H9 (cell line): ENCODE measurements around the gene PON1. TPM values are rescaled to one million over a fixed set of nuclear protein-coding genes. Genes with fewer than 3 reads are reported as not detected.

ENCODE experiments used
- DNase-seq: peaks from one replicate; pipeline ENCODE4 v3.0.0-alpha.2; 2017
- H2AFZ ChIP-seq: one replicate; pipeline ENCODE4 v1.6.1; 2013; ENCODE audit warnings: mild to moderate bottlenecking, low read length, control low read depth, moderate library complexity
- H2AK5ac ChIP-seq: 2 replicates; pipeline ENCODE4 v1.6.1; 2013; ENCODE audit warnings: low read length, control low read depth, mixed read lengths; ENCODE audit not compliant: insufficient read length
- H2BK120ac ChIP-seq: one replicate; pipeline ENCODE4 v1.6.1; 2013; ENCODE audit warnings: low read depth, mild to moderate bottlenecking, low read length, control low read depth, inconsistent platforms; ENCODE audit not compliant: poor library complexity, severe bottlenecking
- H2BK12ac ChIP-seq: 2 replicates; pipeline ENCODE4 v1.6.1; 2013; ENCODE audit warnings: low read length, control low read depth, mixed read lengths, low read depth; ENCODE audit not compliant: insufficient read length
- H2BK15ac ChIP-seq: 2 replicates; pipeline ENCODE4 v1.6.1; 2013; ENCODE audit warnings: low read depth, low read length, control low read depth
- H2BK20ac ChIP-seq: one replicate; pipeline ENCODE4 v1.6.1; 2013; ENCODE audit warnings: low read depth, mild to moderate bottlenecking, low read length, control low read depth, inconsistent platforms; ENCODE audit not compliant: poor library complexity, severe bottlenecking
- H2BK5ac ChIP-seq: 2 replicates; pipeline ENCODE4 v1.6.1; 2013; ENCODE audit warnings: low read length, control low read depth, mixed read lengths; ENCODE audit not compliant: insufficient read length
- H3K14ac ChIP-seq: 2 replicates; pipeline ENCODE4 v1.6.1; 2013; ENCODE audit warnings: low read length, control low read depth; ENCODE audit not compliant: insufficient read depth
- H3K18ac ChIP-seq: 2 replicates; pipeline ENCODE4 v1.6.1; 2013; ENCODE audit warnings: low read depth, mild to moderate bottlenecking, mixed read lengths, low read length, control low read depth; ENCODE audit not compliant: insufficient read length
- H3K23ac ChIP-seq: 2 replicates; pipeline ENCODE4 v1.6.1; 2013; ENCODE audit warnings: low read length, control low read depth, mixed read lengths, low read depth; ENCODE audit not compliant: insufficient read length
- H3K23me2 ChIP-seq: 2 replicates; pipeline ENCODE4 v1.6.1; 2013; ENCODE audit warnings: low read depth, mild to moderate bottlenecking, mixed read lengths, low read length, control low read depth; ENCODE audit not compliant: insufficient read length, poor library complexity, severe bottlenecking
- H3K27ac ChIP-seq: 2 replicates; pipeline ENCODE4 v1.5.1; 2013; ENCODE audit warnings: low read length, control low read depth, mixed read lengths, low read depth; ENCODE audit not compliant: insufficient read length
- H3K27me3 ChIP-seq: 2 replicates; pipeline ENCODE4 v1.6.1; 2013; ENCODE audit warnings: low read length, control low read depth, inconsistent platforms; ENCODE audit not compliant: insufficient read depth
- H3K4ac ChIP-seq: 2 replicates; pipeline ENCODE4 v1.6.1; 2013; ENCODE audit warnings: low read depth, mild to moderate bottlenecking, control low read depth, inconsistent platforms, low read length, moderate library complexity
- H3K4me1 ChIP-seq: 2 replicates; pipeline ENCODE4 v1.6.1; 2013; ENCODE audit warnings: low read length, control low read depth, inconsistent platforms; ENCODE audit not compliant: insufficient read depth
- H3K4me2 ChIP-seq: 2 replicates; pipeline ENCODE4 v1.6.1; 2013; ENCODE audit warnings: low read length, control low read depth, mixed read lengths; ENCODE audit not compliant: insufficient read length, insufficient read depth
- H3K56ac ChIP-seq: 2 replicates; pipeline ENCODE4 v1.6.1; 2013; ENCODE audit warnings: low read depth, mild to moderate bottlenecking, mixed read lengths, low read length, control low read depth; ENCODE audit not compliant: insufficient read length
- H3K79me1 ChIP-seq: 2 replicates; pipeline ENCODE4 v1.6.1; 2013; ENCODE audit warnings: low read depth, mild to moderate bottlenecking, moderate library complexity, low read length, control low read depth, inconsistent platforms; ENCODE audit not compliant: insufficient read depth, poor library complexity, severe bottlenecking
- H3K79me2 ChIP-seq: 2 replicates; pipeline ENCODE4 v1.6.1; 2013; ENCODE audit warnings: low read length, control low read depth, inconsistent platforms; ENCODE audit not compliant: insufficient read depth
- H3K9ac ChIP-seq: 2 replicates; pipeline ENCODE4 v1.6.1; 2013; ENCODE audit warnings: low read length, control low read depth, mixed read lengths; ENCODE audit not compliant: insufficient read length; ENCODE audit errors: extremely low read depth
- H3K9me3 ChIP-seq: one replicate; pipeline ENCODE4 v1.6.1; 2013; ENCODE audit warnings: low read depth, low read length, inconsistent platforms; ENCODE audit not compliant: control insufficient read depth
- H3T11ph ChIP-seq: one replicate; pipeline ENCODE4 v1.6.1; 2013; ENCODE audit warnings: mild to moderate bottlenecking, low read length, control low read depth, inconsistent platforms
- H4K20me1 ChIP-seq: one replicate; pipeline ENCODE4 v1.6.1; 2013; ENCODE audit not compliant: control insufficient read depth, insufficient read length, insufficient read depth
- H4K5ac ChIP-seq: 2 replicates; pipeline ENCODE4 v1.6.1; 2013; ENCODE audit warnings: low read depth, mild to moderate bottlenecking, mixed read lengths, low read length, control low read depth; ENCODE audit not compliant: insufficient read length
- H4K8ac ChIP-seq: replicated peaks from 2 replicates; pipeline ENCODE4 v1.6.1; 2013; ENCODE audit warnings: low read length, control low read depth, mixed read lengths, low read depth; ENCODE audit not compliant: insufficient read length
- H4K91ac ChIP-seq: 2 replicates; pipeline ENCODE4 v1.6.1; 2013; ENCODE audit warnings: low read depth, mild to moderate bottlenecking, moderate library complexity, mixed read lengths, low read length, control low read depth; ENCODE audit not compliant: insufficient read length
- H3K27ac Mint-ChIP-seq, 3 experiments: 2 replicates in 2 of 3; 3 replicates in 1 of 3; pipeline ENCODE4 v1.8.0; 2020 to 2021; ENCODE audit warnings: mixed read lengths in 3 of 3, mild to moderate bottlenecking in 1 of 3, moderate library complexity in 1 of 3
- H3K27me3 Mint-ChIP-seq: 2 replicates; pipeline ENCODE4 v1.8.0; 2021; ENCODE audit warnings: low read depth, mild to moderate bottlenecking, moderate library complexity, mixed read lengths
- H3K36me3 Mint-ChIP-seq, 3 experiments: 2 replicates in 2 of 3; 3 replicates in 1 of 3; pipeline ENCODE4 v1.8.0; 2020 to 2021; ENCODE audit warnings: low read depth in 3 of 3, mixed read lengths in 3 of 3; ENCODE audit not compliant: insufficient read depth in 1 of 3
- H3K4me1 Mint-ChIP-seq, 2 experiments: 2 replicates each; pipeline ENCODE4 v1.8.0; 2020; ENCODE audit warnings: mixed read lengths in 2 of 2
- H3K4me3 Mint-ChIP-seq, 2 experiments: 2 replicates in 1 of 2; 3 replicates in 1 of 2; pipeline ENCODE4 v1.8.0; 2020 to 2021; ENCODE audit warnings: mild to moderate bottlenecking in 2 of 2, mixed read lengths in 2 of 2, moderate library complexity in 1 of 2
- H3K9me3 Mint-ChIP-seq, 2 experiments: 2 replicates in 1 of 2; 3 replicates in 1 of 2; pipeline ENCODE4 v1.8.0; 2020; ENCODE audit warnings: mild to moderate bottlenecking in 2 of 2, mixed read lengths in 2 of 2, moderate library complexity in 1 of 2
- CTCF ChIP-seq: fragments of 200-600 bp; sonication (generic); conservative IDR thresholded peaks from 3 replicates; pipeline ENCODE4 v1.8.0; 2021; ENCODE audit warnings: antibody characterized with exemption, mild to moderate bottlenecking
- WGBS: extraction: QIAGEN DNeasy Blood & Tissue Kit; methylation state at CpG from one replicate; pipeline ENCODE4 v1.1.7; 2013; ENCODE audit warnings: missing lambda C conversion rate, low lambda C conversion rate, mixed read lengths; ENCODE audit not compliant: insufficient read length; ENCODE audit errors: extremely low coverage; 5-methylcytosine and 5-hydroxymethylcytosine counted together
- total RNA-seq: library from RNA; stranded (reverse); gene quantifications from 2 replicates; pipeline ENCODE4 v1.2.1, GENCODE V29; 2021

PON1 gene
- total RNA-seq, 1 experiment from 2014 or later, result 0.90 TPM

DNA sequence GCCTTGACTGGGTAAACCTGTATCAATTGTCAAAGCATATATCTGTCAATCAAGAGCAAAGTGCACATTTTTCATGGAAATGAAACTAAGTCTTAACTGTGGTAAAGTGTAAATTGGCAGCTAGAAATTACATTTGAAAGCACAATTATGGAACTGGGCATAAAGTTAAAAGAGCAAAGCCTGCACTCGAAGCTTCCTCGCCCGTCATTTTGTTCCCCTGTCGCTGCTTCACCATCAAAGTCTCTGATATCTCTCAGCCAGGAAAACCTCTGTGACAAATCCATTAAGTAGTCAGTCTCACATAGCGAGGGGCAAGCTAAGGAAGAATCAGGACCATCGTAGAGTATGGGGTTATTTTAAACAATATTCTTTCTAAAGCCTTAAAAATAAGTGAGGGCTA, 27.9 kb downstream of the PON1 start:
- H3K79me2 ChIP-seq, result no peaks in the 10 kb centered on the region
- no peak overlapping the region for H2BK5ac ChIP-seq
- H3K4me2 ChIP-seq, result no peak overlapping the region
- peaks cover 0 to 8% of the 10 kb centered on the region in 2 experiments; a peak in 2 of 4 replicates for H3K4me1 Mint-ChIP-seq
- no peaks in the 10 kb centered on the region for H3K36me3 Mint-ChIP-seq
- no peak overlapping the region for H2BK12ac ChIP-seq
- no peaks in the 10 kb centered on the region for H3K27me3 Mint-ChIP-seq
- H3K9ac ChIP-seq, result no peak overlapping the region
- H3K27me3 ChIP-seq, result no peaks in the 10 kb centered on the region
- no peaks in the 10 kb centered on the region for H3K9me3 ChIP-seq
- no peaks in the 10 kb centered on the region for H3K4me1 ChIP-seq
- no peak overlapping the region for H3K23ac ChIP-seq
- DNase-seq, result no peak
- H2BK15ac ChIP-seq, result no peak overlapping the region
- H3K14ac ChIP-seq, result no peak overlapping the region
- H4K5ac ChIP-seq, result no peak overlapping the region
- H2BK120ac ChIP-seq, result no peak overlapping the region
- H4K8ac ChIP-seq, result no peak overlapping the region
- H3K79me1 ChIP-seq, result no peaks in the 10 kb centered on the region
- no peak overlapping the region for H3K18ac ChIP-seq
- no peak overlapping the region for H3K4me3 Mint-ChIP-seq
- H3K56ac ChIP-seq, result no peak overlapping the region
- no peaks in the 10 kb centered on the region for H4K20me1 ChIP-seq
- H4K91ac ChIP-seq, result no peak overlapping the region
- WGBS, result no CpG with 5 or more reads among the region's 6 CpGs
- H3K27ac Mint-ChIP-seq, result no peak overlapping the region
- no peak overlapping the region for H2BK20ac ChIP-seq
- H3K4ac ChIP-seq, result no peak overlapping the region
- no peak overlapping the region for H3T11ph ChIP-seq
- H3K9me3 Mint-ChIP-seq, result no peaks in the 10 kb centered on the region
- H2AK5ac ChIP-seq, result no peak overlapping the region
- H3K23me2 ChIP-seq, result no peaks in the 10 kb centered on the region
- TF ChIP-seq CTCF, result no peak
- H2AFZ ChIP-seq, result no peak overlapping the region
- H3K27ac ChIP-seq, result no peak overlapping the region
